ENCODE measurements around the gene ITIH3. TPM values are rescaled to one million over a fixed set of nuclear protein-coding genes. Genes with fewer than 3 reads are reported as not detected.

Gene ITIH3
- polyA plus RNA-seq, 1 of the 3 experiments (the other 2 are of a cell fraction): 4.3 TPM

GRCh38 chr3:52836471-52836845 is 41.9 kb downstream of the ITIH3 start:
- H4K20me1 ChIP-seq (ENCODE audit: insufficient read depth): 0 out of 2 replicates have a peak, but pooled peaks cover 6% of the 10 kb centered on the region
- H3K27ac ChIP-seq (ENCODE audit: low read depth in 2 of 2, low read length in 1 of 2): no peak overlapping the region
- ChIA-PET POLR2A (no interaction called here), CTCF (interaction anchor here (0.8 to 2.5 kb wide), 3 partner anchors 14 to 235 kb away, joined by 3 to 10 read pairs (median 4); no protein-coding TSS in a partner anchor)
- TF ChIP-seq RXRA (IDR thresholded peaks at IDR 0.05; ENCODE audit: borderline replicate concordance, low read depth) (no peak), GATA2 (CRISPR knock-in tag; IDR thresholded peaks at IDR 0.05) (no peak), MEF2A (IDR thresholded peaks at IDR 0.05; ENCODE audit: borderline replicate concordance, low read depth) (no peak), POLR2AphosphoS5 (IDR thresholded peaks at IDR 0.05; ENCODE audit: low read depth, low read length) (no peak), ELF1 (IDR thresholded peaks at IDR 0.05) (no peak), USF1 (IDR thresholded peaks at IDR 0.05; ENCODE audit: borderline replicate concordance, low read depth) (no peak), REST (IDR thresholded peaks at IDR 0.05; ENCODE audit: low read depth, low read length) (no peak), NFIC (IDR thresholded peaks at IDR 0.05; ENCODE audit: borderline replicate concordance) (no peak), ZBTB33 (IDR thresholded peaks at IDR 0.05; ENCODE audit: borderline replicate concordance, low read depth) (no peak), GABPA (IDR thresholded peaks at IDR 0.05; ENCODE audit: low read depth) (no peak), FOXJ3 (CRISPR knock-in tag; IDR thresholded peaks at IDR 0.05) (no peak), SIN3A (IDR thresholded peaks at IDR 0.05; ENCODE audit: borderline replicate concordance, low read depth, low read length) (no peak)
- H3K79me2 ChIP-seq (ENCODE audit: insufficient read depth): no peaks in the 10 kb centered on the region
- H2AFZ ChIP-seq (ENCODE audit: low read depth): no peak overlapping the region
- peaks cover under 1 to 8% of the 10 kb centered on the region in 2 experiments; a peak in 1 of 4 replicates for H3K4me1 ChIP-seq (ENCODE audit: control insufficient read depth in 1 of 2, insufficient read depth in 2 of 2, low read depth in 1 of 2, low read length in 1 of 2)
- H3K36me3 ChIP-seq (replicated peaks in 1 of 2; ENCODE audit: control insufficient read depth in 1 of 2, insufficient read depth in 2 of 2, low read length in 1 of 2): peaks cover 0 to 2% of the 10 kb centered on the region in 2 experiments
- H3K9ac ChIP-seq: no peak overlapping the region
- no peak for DNase-seq
- no peaks in the 10 kb centered on the region for H3K27me3 ChIP-seq (ENCODE audit: insufficient read depth)
- 85% methylated on average over 3 of the region's 5 CpGs for WGBS (ENCODE audit: low lambda C conversion rate)
- no peaks in the 10 kb centered on the region for H3F3A ChIP-seq (replicated peaks; ENCODE audit: insufficient read depth)
- H3K9me3 ChIP-seq: no peaks in the 10 kb centered on the region
- H3K4me3 ChIP-seq (ENCODE audit: low read depth in 2 of 2, low read length in 1 of 2): no peak overlapping the region
- H3K9me2 ChIP-seq: no peaks in the 10 kb centered on the region
- no peak overlapping the region for H3K4me2 ChIP-seq
